Activated CD4-positive, alpha-beta T cell treated with anti-CD3 and anti-CD28 coated beads, Interleukin-2, amount 50 U/mL, for 4 hours (primary cell): ENCODE results near the gene NLK.
"Not testable (repeated sequence)": the region's sequence is repeated elsewhere in the genome, so short reads cannot be mapped to it uniquely, and the experiment has no call there.

ENCODE experiments used
- DNase-seq, 2 experiments: peaks; one replicate each; pipeline ENCODE4 v3.0.0-alpha.2; 2020

NLK gene

DNA sequence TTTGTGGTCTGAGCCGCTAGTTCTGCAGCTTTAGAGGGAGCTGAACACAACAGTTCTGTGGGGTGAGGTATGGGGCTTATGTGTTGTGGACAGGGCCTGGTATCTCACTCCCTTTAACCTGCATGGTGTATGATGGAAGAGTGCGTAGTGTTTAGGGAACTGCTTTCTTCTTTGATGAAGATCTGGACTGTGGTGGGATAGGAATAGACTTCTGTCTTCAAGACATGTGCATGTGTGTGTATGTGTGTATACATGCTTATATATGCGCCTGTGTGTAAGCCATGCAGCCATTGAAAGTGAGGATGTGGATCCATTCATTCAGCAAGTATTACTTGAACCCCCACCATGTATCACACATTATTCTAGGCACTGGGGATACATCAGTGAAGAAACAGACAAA is 161.8 kb downstream of the NLK start:
- no peak for DNase-seq

DNA sequence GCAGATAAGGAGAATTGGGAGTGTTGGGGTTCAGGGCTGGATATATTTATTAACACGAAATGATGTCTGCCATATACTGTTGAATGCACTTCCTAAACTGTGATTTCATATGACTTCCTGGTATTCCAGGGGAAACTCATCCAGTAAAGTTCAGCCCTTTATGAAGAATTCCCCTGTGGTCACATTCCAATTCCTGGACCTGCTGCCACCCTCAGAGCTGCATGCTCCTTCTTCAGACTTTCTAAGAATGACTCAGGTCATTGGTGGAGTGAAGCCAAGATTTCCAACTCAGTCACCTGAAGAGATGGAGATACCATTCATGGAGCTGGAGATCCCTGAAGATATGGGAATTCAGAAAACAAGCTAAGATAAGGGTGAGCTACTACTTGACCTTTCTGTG is 162.3 kb downstream of the NLK start:
- DNase-seq, result no peak

DNA sequence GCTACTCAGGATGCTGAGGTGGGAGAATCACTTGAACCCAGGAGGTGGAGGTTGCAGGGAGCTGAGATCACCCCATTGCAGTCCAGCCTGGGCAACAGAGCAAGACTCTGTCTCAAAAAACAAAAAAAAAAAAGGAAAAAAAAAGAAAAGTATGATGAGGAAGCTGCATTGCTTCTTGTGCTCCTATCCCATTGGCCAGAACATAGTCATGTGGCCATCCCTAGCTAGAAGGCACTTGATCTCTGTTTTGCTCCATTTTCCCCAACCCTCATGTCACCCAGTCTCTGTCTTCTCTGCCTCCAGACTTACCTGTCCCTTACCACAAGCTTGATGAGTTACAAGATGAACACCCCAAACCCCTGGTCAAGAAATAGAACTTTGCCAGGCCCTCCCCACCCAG is 163.8 kb downstream of the NLK start:
- DNase-seq, result no peak

DNA sequence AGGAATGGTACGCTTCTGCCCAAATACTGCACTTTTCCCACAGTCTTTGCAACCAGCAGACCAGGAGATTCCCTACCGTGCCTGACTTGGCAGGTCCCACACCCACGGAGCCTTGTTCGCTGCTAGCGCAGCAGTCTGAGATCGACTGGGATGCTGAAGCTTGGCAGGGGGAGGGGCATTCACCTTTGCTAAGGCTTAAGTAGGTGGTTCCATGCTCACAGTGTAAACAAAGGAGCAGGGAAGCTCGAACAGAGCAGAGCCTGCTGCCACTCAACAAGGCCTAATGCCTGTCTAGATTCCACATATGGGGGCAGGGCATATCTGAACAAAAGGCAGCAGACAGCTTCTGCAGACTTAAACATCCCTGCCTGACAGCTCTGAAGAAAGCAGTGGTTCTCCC is 169.3 kb downstream of the NLK start:
- no peak for DNase-seq

DNA sequence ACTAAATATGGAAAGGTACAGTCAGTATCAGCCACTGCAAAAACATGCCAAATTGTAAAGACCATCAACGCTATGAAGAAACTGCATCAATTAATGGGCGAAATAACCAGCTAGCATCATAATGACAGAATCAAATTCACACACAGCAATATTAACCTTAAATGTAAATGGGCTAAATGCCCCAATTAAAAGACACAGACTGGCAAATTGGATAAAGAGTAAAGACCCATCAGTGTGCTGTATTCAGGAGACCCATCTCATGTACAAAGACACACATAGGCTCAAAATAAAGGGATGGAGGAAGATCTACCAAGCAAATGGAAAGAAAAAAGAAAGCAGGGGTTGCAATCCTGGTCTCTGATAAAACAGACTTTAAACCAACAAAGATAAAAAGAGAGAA is 171.1 kb downstream of the NLK start:
- not testable (repeated sequence) for DNase-seq

DNA sequence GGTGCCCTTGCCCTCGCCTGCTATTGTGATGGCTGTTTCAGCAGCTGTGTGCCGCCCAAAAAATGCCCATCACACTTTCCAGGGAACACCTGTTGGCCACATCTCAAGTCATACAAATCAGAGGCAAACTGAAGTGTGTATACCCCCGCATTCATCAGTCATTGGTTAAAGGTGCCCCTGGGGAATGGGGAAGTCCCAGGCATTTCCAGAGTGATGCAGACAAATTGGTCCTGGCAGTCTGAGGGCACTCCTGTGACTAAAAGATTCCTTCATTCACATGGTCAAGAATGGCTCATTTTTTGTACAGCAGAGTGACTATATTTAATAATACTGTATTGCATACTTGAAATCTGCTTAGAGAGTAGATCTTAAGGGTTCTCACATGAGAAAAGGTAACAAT is 173.6 kb downstream of the NLK start:
- no peak for DNase-seq

DNA sequence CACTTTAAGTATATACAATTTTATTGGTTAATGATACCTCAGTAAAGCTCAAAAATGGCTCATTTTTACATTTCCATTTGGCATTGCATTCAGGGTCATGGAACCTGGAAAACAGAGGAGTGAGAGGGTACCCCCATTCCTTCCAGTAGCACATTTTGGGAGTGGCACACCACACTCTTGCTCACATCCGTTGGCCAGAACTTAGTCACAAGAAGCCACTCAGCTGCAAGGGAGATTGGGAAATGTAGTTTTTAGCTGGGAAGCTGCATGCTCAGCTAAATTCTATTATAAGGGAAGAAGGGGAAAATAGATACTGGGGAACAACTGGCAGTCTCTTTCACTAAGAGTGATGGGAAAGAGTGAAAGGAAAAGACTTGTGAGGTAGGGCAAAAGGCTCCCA is 174.1 kb downstream of the NLK start:
- no peak for DNase-seq

DNA sequence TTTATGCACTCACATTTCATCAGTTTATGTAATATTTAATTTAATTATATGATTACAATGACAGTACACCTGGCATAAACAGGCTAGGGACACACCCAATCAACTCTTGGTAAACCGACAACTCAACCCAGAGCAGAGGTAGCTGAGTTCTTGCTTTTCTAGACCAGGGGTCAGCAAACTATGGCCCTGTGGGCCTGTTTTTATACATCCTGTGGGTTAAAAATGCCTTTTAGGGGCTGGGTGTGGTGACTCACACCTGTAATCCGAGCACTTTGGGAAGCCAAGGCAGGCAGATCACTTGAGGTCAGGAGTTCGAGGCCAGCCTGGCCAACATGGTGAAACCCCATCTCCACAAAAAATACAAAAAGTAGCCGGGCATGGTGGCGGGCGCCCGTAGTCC is 177.3 kb downstream of the NLK start:
- no peak for DNase-seq

DNA sequence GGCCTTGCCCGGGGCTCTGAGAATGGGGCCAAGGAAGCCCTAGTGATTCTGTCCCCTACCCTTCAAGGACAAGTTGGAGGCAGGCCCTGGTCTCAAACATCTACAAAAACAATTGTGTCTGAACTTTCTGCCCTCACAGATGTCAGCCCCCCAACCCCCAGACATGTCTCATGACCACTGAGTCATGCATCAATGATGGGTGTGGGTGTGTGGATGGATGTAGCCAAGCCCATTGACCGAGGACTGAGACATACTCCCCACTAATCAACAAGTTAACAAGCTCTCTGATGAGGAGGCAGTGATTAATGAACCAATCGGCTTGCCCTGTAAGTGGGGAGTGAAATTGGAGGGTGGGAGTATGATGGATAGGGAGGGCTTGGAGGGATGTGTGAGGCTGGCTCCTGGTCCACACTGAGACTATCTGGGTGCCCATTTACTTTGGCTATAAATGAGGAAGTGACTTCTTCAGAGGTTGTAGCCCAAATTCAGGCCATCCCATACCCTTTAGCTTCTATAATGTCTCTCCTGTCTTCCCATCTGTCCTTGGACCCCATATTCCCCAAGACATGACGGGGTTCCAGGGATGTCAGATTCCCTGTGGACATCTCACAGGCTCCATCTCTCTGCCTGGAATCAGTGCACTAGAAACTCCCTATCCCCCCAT is 179.4 kb downstream of the NLK start:
- no peak for DNase-seq

DNA sequence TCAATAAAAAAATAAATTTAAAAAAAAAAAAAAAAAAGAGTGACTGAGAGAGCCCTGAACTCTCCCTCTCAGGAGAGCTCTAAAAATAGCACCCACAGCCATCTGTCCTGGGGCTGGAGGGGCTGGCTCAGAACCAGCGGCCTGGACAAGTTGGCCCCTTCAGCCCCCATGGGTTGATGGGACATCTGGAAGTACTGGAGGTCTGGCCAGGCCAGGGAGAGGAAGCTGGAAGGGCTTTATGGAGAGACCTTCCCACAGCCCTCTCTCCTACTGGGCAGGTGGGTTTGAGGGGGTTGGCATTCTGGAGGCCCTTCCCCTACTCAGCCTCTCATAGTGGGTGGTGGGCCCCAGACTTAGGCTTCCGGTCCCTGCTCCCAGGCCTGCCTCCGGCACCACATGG is 182.8 kb downstream of the NLK start:
- DNase-seq, result no peak

DNA sequence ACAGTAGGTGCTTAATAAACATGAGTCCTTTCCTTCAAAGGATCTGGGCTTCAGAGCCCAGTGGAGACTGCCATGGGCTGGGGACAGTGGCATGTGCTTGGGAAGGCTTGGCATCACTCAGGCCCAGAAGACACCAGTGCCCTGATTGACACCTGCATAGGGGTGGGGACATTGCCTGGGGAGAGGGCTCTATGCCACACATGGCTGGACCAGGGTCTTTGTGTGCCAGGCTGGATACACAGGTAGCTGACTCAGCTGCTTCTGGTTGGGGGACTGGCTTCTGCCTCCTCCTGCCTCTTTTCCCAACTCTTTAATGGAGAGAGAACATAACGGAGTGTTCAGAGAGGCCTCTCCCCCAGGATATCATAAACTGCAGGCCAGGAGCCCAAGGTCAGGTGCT is 183.4 kb downstream of the NLK start:
- no peak for DNase-seq

DNA sequence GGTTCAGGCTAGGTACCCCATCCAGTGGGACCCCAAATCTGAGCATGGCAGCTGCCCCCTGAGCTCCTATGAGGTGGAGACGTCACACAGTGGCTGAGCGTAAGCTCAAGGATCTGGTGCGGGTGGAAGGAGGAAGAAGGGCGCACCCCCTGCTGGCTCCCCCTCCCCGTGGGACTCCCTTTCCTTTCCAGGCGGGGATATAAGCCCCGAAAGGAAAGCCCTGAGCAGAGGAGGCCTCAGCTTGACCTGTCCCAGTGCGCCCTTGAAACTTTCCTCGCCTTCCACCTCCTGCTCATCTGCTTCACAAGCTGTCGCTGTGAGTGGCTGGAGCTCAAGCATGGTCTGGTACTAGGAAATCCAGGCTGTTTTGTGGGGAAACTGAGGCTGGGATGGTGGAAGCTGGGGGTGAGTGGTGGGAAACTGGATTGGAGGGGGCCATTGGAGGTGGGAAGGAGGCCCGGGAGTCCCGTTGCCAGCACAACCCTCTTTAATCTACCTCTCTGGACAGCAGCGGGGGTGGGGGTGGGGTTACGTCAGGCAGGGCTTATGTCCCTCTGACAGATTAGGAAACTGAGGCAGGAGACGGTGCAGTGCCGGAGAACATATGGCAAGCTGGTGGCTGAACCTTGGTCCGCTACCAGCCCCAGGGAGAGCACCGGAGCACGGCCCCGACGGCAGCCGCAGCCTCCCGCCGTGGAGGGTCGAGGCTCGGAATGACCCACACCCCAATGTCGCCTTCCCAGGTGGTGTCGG is 184.3 kb downstream of the NLK start:
- DNase-seq, result no peak

DNA sequence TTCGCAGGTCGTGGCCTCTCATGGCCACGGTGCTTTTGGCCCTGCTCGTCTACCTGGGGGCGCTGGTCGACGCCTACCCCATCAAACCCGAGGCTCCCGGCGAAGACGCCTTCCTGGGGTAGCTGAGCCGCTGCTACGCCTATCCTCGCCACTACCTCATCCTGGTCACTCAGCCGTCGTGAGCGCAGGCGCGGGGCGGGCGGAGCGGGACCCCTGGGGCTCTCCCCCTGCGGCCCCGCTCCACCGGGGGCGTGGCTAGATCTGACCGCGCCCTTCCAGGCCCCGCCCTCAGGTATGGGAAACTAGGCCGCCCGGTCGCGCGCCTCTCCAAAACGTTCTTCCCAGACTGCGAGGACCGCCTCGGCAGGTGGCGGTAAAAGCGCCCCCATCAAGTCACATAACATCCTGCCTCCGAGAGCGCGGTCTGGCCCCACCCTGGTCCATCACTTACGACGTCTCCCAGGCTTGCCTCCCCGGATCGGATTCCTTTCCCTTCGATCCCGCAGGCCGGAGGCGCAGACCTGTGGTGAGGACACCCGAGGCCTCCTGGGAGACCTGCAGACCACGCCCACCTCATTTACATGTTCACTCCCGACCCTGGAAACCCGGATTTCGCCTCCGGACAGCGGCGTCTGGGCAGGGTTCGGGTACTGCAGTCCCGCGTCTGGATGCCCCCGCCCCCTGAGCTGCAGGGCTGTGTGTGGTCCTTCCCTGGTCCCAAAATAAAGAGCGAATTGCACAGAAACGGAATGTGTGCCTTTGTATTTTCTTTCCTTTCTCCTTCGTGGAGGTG is 185.0 kb downstream of the NLK start:
- DNase-seq, result no peak

DNA sequence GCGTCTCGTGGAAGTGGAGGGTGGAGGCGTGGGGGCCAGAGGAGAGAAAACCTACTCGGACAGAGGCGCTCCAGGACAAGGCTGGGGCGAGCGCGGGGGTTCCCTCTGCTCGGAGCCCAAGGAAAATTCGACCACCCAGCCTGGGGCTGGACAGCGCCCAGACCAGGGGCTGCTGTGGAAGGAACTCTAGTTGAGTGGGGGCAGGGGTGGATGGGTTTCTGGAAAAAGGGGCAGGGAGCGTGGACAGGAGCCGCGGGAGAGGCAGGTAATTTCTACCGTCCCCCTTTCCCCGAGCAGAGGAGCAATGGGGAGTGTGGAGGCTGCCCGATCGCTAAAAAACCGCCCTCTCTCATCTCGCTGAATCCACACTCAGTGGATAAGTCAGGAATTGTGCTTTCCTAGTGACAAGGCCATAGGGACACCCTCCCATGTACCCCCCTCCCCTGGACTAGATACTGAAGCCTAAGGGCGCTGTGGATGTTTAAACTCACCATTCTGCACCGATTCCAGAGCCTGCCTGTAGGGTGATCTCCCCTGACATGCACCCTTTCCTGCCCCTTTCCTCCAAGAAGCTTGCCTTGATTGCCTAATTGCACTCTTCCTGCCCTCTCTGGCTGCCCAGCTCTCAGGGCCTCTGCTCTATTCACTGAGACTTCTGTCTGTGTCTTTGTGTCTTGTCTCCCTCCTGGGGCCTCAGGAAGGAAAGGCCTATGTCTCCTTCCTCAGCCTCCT is 185.8 kb downstream of the NLK start:
- DNase-seq, result no peak

DNA sequence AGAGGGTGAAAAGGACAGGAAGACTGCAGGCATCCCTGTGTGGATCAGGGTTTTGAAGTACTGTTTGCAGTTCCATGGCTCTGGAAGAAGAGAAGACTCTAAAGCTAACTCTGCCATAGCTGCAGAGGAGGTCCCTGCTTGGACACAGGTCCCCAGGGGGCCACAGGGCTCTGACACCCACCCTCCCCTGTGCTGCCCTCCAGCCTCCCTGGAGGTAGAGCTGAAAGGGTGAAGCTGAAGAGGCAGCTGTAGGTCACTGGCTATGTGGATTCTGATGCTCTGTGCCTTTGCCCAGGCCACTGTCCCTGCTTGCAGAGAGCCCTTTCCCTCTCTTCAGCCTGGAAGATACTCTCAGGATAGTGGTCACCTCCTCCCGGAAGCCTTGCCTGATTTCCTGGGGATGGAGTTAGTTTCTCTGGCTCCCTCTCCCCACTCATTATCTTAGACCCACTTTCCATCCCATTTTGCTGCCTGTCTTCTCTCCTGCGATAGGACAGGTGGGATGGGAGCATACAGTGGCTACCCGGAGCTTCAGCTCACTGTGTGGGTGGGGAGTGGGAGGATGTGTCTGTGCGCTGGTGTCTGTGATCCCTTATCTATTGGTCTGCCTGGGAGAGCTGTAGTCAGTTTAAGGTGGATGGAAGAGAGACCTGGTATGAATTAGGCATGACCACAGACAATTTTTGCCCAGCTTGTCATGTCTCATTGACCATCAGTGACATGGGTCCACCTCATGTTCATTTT is 186.7 kb downstream of the NLK start:
- DNase-seq, result no peak

DNA sequence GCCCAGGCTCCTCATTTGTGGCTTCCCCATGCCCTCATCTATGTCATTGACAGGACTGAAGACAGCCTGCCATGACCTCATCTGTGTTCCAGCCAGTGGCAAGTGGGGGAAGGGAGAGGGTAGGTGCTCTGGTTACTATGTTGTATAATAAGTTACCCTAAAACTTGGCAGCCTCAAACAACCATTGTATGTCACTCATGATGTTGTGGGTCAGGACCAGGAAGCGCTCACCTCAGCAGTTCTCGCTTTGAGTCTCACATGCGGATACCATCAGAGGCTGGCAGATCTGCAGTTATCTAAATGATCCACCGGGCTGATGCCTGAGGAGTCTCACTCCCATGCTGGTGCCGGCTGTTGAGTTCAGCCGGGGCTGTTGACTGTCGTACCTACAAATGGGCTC is 187.5 kb downstream of the NLK start:
- DNase-seq, result no peak

DNA sequence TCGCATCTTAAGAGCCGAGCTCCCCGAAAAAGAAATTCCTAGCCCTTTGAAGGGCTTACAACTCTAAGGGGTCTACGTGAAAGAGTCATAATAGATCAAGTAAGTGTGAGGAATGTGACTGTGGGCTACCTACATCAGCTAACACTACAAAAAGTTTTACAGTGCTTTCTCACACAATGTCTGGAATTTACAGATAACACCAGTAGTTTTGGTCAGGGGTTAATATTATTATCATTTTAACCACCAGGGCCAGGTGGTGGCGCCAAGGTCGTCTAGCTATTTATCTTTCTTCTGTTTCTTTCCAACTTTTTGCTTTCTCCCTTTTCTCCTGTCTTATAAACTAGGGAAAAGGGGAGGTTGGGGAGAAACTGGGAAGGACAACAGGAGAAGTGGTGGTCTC is 188.1 kb downstream of the NLK start:
- not testable (repeated sequence) for DNase-seq

DNA sequence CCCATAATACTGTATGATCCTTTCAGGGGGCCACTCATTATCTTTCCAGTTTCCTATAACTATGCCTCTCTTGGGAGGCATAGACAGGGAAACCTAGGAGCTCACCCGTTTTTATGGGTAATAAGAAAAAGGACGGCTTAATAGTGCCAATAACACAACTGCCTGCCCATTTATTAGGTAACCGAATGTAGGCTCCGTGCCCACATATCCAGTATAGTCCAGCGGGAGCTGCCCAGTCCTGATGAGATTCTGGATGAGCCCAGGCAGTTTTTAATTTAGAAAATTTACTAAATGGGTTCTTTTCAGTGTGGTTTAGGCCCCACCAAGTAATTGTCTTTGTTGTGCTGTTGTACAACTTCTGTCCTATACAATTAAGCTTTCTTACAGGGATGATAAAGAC is 189.1 kb downstream of the NLK start:
- not testable (repeated sequence) for DNase-seq

DNA sequence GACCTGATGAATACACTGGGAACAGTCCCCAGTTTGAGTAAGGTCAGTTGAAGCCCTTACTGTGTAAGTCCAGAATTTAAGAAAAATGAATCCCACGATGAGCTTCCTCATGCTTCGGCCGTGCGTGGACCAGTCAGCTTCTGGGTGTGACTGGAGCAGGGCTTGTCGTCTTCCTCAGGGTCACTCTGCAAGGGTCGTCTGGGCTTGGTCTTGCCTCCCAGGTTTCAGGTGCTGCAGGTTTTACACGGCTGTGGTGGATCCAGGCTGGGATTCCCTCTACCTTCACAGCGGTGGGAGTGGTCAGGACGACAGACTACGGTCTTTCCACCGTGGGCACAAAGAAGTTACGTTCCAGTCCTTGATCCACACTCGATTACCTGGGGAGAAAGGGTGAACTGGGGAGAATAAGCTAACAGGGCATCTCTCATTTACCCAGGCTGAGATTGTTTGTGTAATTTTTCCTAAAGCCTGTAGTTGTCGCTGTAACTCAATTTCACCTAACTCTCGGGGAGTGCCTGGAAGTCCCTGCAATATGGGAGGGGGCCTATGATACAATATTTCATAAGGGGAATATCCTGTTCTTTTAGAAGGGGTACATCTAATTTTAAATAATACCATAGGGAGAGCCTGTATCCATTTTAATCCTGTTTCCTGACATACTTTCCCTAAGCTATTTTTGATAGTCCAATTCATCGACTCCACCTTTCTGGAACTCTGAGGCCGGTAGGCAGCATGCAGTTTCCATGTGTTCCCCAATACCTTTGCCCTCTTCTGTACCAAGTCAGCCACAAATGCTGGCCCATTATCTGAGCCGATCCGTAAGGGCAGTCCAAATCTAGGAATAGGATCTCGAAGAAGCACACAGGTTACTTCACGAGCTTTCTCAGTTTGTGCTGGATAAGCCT is 190.7 kb downstream of the NLK start:
- DNase-seq, result not testable (repeated sequence)

DNA sequence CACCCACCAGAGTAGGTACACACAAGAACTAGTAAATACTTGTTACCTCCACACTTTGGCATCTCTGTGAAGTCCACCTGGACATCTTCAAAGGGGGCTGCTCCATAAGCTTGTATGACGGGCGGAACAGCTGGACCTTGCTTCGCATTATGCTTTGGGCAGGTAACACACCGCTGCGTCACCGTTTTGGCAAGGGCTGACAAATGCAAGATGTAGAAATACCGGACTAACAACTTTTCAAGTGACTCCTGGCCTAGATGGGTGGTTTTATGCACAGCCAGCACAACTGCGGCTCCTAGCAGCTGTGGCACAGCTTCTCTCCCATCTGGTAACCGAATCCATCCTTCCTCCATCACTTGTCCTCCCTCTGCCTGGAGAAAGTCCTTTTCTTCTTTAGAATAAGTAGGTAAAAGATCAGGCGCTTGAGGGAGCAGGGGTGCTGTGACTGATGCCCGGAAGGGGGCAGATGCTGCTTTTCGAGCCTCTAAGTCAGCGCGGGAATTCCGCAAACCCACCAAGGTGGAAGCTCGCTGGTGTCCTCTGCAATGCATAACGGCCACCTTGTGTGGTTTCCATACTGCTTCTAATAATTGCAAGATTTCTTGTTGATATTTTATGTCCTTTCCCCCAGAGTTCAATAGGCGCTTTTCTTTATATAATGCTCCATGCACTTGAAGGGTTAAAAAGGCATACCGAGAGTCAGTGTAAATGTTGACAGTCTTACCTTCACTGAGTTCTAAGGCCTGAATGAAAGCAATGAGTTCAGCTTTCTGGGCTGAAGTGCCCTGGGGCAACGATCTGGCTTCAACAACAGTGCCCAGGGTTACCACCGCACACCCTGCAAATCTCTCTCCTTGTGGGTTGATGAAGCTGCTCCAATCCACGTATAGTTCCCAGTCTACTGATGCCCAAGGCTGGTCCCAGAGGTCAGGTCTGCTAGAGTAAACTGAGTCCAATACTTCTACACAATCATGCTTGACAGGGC is 191.7 kb downstream of the NLK start:
- not testable (repeated sequence) for DNase-seq
